DMS53 treated with DMSO at 0.1 percent for 48 hours (cell line): ENCODE measurements around the gene MAPK8IP1.

Experiments used
- DNase-seq: peaks from one replicate; lab custom pipeline; 2025; ENCODE audit not compliant: unreplicated experiment; lab: John Stamatoyannopoulos, UW

MAPK8IP1 gene

GRCh38 chr11:45924036-45924915 lies 38.8 kb downstream of the MAPK8IP1 start:
- DNase-seq, result no peak

- no peak for DNase-seq
Measured at GRCh38 chr11:45924927-45925326, 39.5 kb downstream of the MAPK8IP1 start.

- no peak for DNase-seq
Measured at GRCh38 chr11:45925550-45925949, 40.1 kb downstream of the MAPK8IP1 start.

- DNase-seq, result no peak
Measured at GRCh38 chr11:45926001-45926401, 40.5 kb downstream of the MAPK8IP1 start.

- DNase-seq, result no peak
Measured at GRCh38 chr11:45926536-45927331, 41.3 kb downstream of the MAPK8IP1 start.

- DNase-seq, result no peak
Measured at GRCh38 chr11:45927332-45927683, 41.9 kb downstream of the MAPK8IP1 start.

- no peak for DNase-seq
Measured at GRCh38 chr11:45927684-45928413, 42.4 kb downstream of the MAPK8IP1 start.

GRCh38 chr11:45928535-45929215 lies 43.2 kb downstream of the MAPK8IP1 start:
- DNase-seq, result no peak

- peak; percentile 29 for DNase-seq
Measured at GRCh38 chr11:45929486-45930030, 44.1 kb downstream of the MAPK8IP1 start.

- DNase-seq, result peak; percentile 79
Measured at GRCh38 chr11:45930031-45930794, 44.8 kb downstream of the MAPK8IP1 start.

GRCh38 chr11:45930951-45931570 lies 45.6 kb downstream of the MAPK8IP1 start:
- no peak for DNase-seq

- no peak for DNase-seq
Measured at GRCh38 chr11:45931739-45932138, 46.3 kb downstream of the MAPK8IP1 start.

GRCh38 chr11:45932217-45932616 lies 46.8 kb downstream of the MAPK8IP1 start:
- DNase-seq, result no peak

GRCh38 chr11:45933131-45933831 lies 47.8 kb downstream of the MAPK8IP1 start:
- no peak for DNase-seq

- DNase-seq, result no peak
Measured at GRCh38 chr11:45933846-45934579, 48.6 kb downstream of the MAPK8IP1 start.

- DNase-seq, result no peak
Measured at GRCh38 chr11:45934580-45935318, 49.3 kb downstream of the MAPK8IP1 start.

- DNase-seq, result no peak
Measured at GRCh38 chr11:45935349-45936064, 50.1 kb downstream of the MAPK8IP1 start.
